BJ (cell line): ENCODE results near the gene ITGA8. TPM values are rescaled to one million over a fixed set of nuclear protein-coding genes. Genes with fewer than 3 reads are reported as not detected.
"Not testable (repeated sequence)": the region's sequence is repeated elsewhere in the genome, so short reads cannot be mapped to it uniquely, and the experiment has no call there.

ENCODE experiments used
- CTCF ChIA-PET: fragments of 350-600 bp; formaldehyde crosslinking; extraction: SDS; loops from one replicate; lab custom pipeline; 2021; ENCODE audit warnings: antibody characterized with exemption, inconsistent platforms; lab: Yijun Ruan, JAX
- POLR2A ChIA-PET: fragments of 300-600 bp; sonication (Branson Sonifier 250); formaldehyde crosslinking; extraction: SDS; loops from one replicate; lab custom pipeline; 2021; ENCODE audit warnings: antibody characterized with exemption; lab: Charles Lee
- DNase-seq: peaks from one replicate; pipeline ENCODE4 v3.0.0-alpha.2; 2011; ENCODE audit warnings: low read depth
- H3K27me3 ChIP-seq: 2 replicates; pipeline ENCODE4 v1.6.0; 2011; ENCODE audit warnings: low read length; ENCODE audit not compliant: control insufficient read depth, insufficient read depth
- H3K36me3 ChIP-seq: 2 replicates; pipeline ENCODE4 v1.5.1; 2011; ENCODE audit warnings: low read length; ENCODE audit not compliant: control insufficient read depth, insufficient read depth
- H3K4me3 ChIP-seq: 2 replicates; pipeline ENCODE4 v1.5.1; 2011; ENCODE audit warnings: low read depth, mild to moderate bottlenecking, control low read depth, low read length
- CTCF ChIP-seq: IDR thresholded peaks from 2 replicates; pipeline ENCODE4 v1.5.1; 2011; ENCODE audit warnings: low read depth, mild to moderate bottlenecking, control low read depth, inconsistent platforms, low read length, moderate library complexity; ENCODE audit not compliant: insufficient read depth
- polyA plus RNA-seq: library from polyadenylated mRNA; depleted of rRNA; stranded (reverse); fragments of >200 nt; gene quantifications from 2 replicates; pipeline ENCODE4 v1.2.3, GENCODE V29; 2011

ITGA8 gene
- polyA plus RNA-seq, 1 experiment, result 10.1 TPM

GRCh38 chr10:15585303-15585715 lies 134.4 kb downstream of the ITGA8 start:
- no peak overlapping the region for H3K4me3 ChIP-seq
- no peaks in the 10 kb centered on the region for H3K27me3 ChIP-seq
- ChIA-PET CTCF (interaction anchor here (0.6 to 2.0 kb wide), 34 partner anchors 9 to 252 kb away, joined by 3 to 18 read pairs (median 4); partner anchors contain the start of gene ITGA8), POLR2A (no interaction called here)
- DNase-seq, result no peak
- H3K36me3 ChIP-seq, result no peaks in the 10 kb centered on the region
- TF ChIP-seq CTCF, result peak; percentile 86

- H3K36me3 ChIP-seq, POLR2A ChIA-PET, DNase-seq, H3K27me3 ChIP-seq, H3K4me3 ChIP-seq: not testable (repeated sequence)
- CTCF ChIA-PET, result interaction anchor here (0.7 to 1.3 kb wide), 2 partner anchors 11 to 137 kb away, joined by 3 to 6 read pairs; partner anchors contain the start of gene ITGA8
Observed at GRCh38 chr10:15582972-15583371, 136.8 kb downstream of the ITGA8 start.

- CTCF ChIA-PET, result interaction anchor here (1.0 to 2.3 kb wide), 3 partner anchors 16 to 146 kb away, joined by 3 to 8 read pairs (median 7); no protein-coding TSS in a partner anchor
- no peaks in the 10 kb centered on the region for H3K36me3 ChIP-seq
- POLR2A ChIA-PET, result no interaction called here
- no peak for TF ChIP-seq CTCF
- no peaks in the 10 kb centered on the region for H3K27me3 ChIP-seq
- no peak for DNase-seq
- no peak overlapping the region for H3K4me3 ChIP-seq
Observed at GRCh38 chr10:15579605-15580004, 140.1 kb downstream of the ITGA8 start.

- Histone ChIP-seq H3K4me3 (no peak overlapping the region), H3K36me3 (no peaks in the 10 kb centered on the region), H3K27me3 (no peaks in the 10 kb centered on the region)
- ChIA-PET CTCF (interaction anchor here (0.7 to 2.1 kb wide), 4 partner anchors 10 to 152 kb away, joined by 3 to 18 read pairs (median 3); no protein-coding TSS in a partner anchor), POLR2A (no interaction called here)
- TF ChIP-seq CTCF, result no peak
- no peak for DNase-seq
Observed at GRCh38 chr10:15572531-15573045, 147.1 kb downstream of the ITGA8 start.

GRCh38 chr10:15571575-15571974 lies 148.1 kb downstream of the ITGA8 start:
- no peak overlapping the region for H3K4me3 ChIP-seq
- ChIA-PET CTCF (interaction anchor here (1.4 to 2.1 kb wide), 3 partner anchors 11 to 14 kb away, joined by 3 to 18 read pairs (median 4); no protein-coding TSS in a partner anchor), POLR2A (no interaction called here)
- TF ChIP-seq CTCF, result no peak
- no peaks in the 10 kb centered on the region for H3K36me3 ChIP-seq
- H3K27me3 ChIP-seq, result no peaks in the 10 kb centered on the region
- DNase-seq, result no peak
